ENCODE measurements around the gene AFF2. TPM values are rescaled to one million over a fixed set of nuclear protein-coding genes. Genes with fewer than 3 reads are reported as not detected.

AFF2 gene
- total RNA-seq, 1 donor from 2014 or later, result 0.27 TPM

GRCh38 chrX:149010853-149011224, 510.4 kb downstream of the AFF2 start:
- H3K4me1 ChIP-seq, result no peaks in the 10 kb centered on the region
- H3K4me3 ChIP-seq, result no peak overlapping the region
- TF ChIP-seq CTCF (IDR thresholded peaks at IDR 0.05; ENCODE audit: borderline replicate concordance), result no peak
- H3K36me3 ChIP-seq, result no peaks in the 10 kb centered on the region
- intact Hi-C loops (cut with micrococcal nuclease), result no loop called here
- DNase-seq, result no peak
- H3K27me3 ChIP-seq (ENCODE audit: low read depth), result no peaks in the 10 kb centered on the region
- H3K27ac ChIP-seq (replicated peaks), result no peak overlapping the region
- H3K9me3 ChIP-seq (replicated peaks), result no peaks in the 10 kb centered on the region

GRCh38 chrX:149013081-149013480, 512.7 kb downstream of the AFF2 start:
- H3K4me1 ChIP-seq, result no peaks in the 10 kb centered on the region
- H3K9me3 ChIP-seq (replicated peaks), result no peaks in the 10 kb centered on the region
- no peak overlapping the region for H3K4me3 ChIP-seq
- no peak overlapping the region for H3K27ac ChIP-seq (replicated peaks)
- intact Hi-C loops (cut with micrococcal nuclease), result no loop called here
- no peak for TF ChIP-seq CTCF (IDR thresholded peaks at IDR 0.05; ENCODE audit: borderline replicate concordance)
- no peak for DNase-seq
- H3K27me3 ChIP-seq (ENCODE audit: low read depth), result no peaks in the 10 kb centered on the region
- H3K36me3 ChIP-seq, result no peaks in the 10 kb centered on the region

- intact Hi-C loops (cut with micrococcal nuclease), result no loop called here
- H3K9me3 ChIP-seq (replicated peaks), result peaks cover 31% of the 10 kb centered on the region
- no peaks in the 10 kb centered on the region for H3K4me1 ChIP-seq
- no peak overlapping the region for H3K4me3 ChIP-seq
- no peaks in the 10 kb centered on the region for H3K36me3 ChIP-seq
- no peak overlapping the region for H3K27ac ChIP-seq (replicated peaks)
- TF ChIP-seq CTCF (IDR thresholded peaks at IDR 0.05; ENCODE audit: borderline replicate concordance), result no peak
- H3K27me3 ChIP-seq (ENCODE audit: low read depth), result no peaks in the 10 kb centered on the region
- DNase-seq, result no peak
Observed at GRCh38 chrX:149021159-149021558, 520.7 kb downstream of the AFF2 start.

GRCh38 chrX:149022485-149022884, 522.1 kb downstream of the AFF2 start:
- H3K36me3 ChIP-seq, result no peaks in the 10 kb centered on the region
- H3K27me3 ChIP-seq (ENCODE audit: low read depth), result no peaks in the 10 kb centered on the region
- intact Hi-C loops (cut with micrococcal nuclease), result no loop called here
- no peak for TF ChIP-seq CTCF (IDR thresholded peaks at IDR 0.05; ENCODE audit: borderline replicate concordance)
- H3K4me3 ChIP-seq, result no peak overlapping the region
- DNase-seq, result no peak
- no peak overlapping the region for H3K27ac ChIP-seq (replicated peaks)
- peaks cover 31% of the 10 kb centered on the region for H3K9me3 ChIP-seq (replicated peaks)
- no peaks in the 10 kb centered on the region for H3K4me1 ChIP-seq

GRCh38 chrX:149032449-149032848, 532.0 kb downstream of the AFF2 start:
- Histone ChIP-seq H3K9me3 (replicated peaks) (no peaks in the 10 kb centered on the region), H3K27me3 (ENCODE audit: low read depth) (no peaks in the 10 kb centered on the region), H3K36me3 (no peaks in the 10 kb centered on the region), H3K4me3 (no peak overlapping the region), H3K27ac (replicated peaks) (no peak overlapping the region), H3K4me1 (no peaks in the 10 kb centered on the region)
- intact Hi-C loops (cut with micrococcal nuclease), result no loop called here
- no peak for TF ChIP-seq CTCF (IDR thresholded peaks at IDR 0.05; ENCODE audit: borderline replicate concordance)
- DNase-seq, result no peak

- Histone ChIP-seq H3K27me3 (ENCODE audit: low read depth) (no peaks in the 10 kb centered on the region), H3K36me3 (no peaks in the 10 kb centered on the region), H3K4me3 (no peak overlapping the region), H3K27ac (replicated peaks) (no peak overlapping the region), H3K9me3 (replicated peaks) (no peaks in the 10 kb centered on the region), H3K4me1 (no peaks in the 10 kb centered on the region)
- TF ChIP-seq CTCF (IDR thresholded peaks at IDR 0.05; ENCODE audit: borderline replicate concordance), result no peak
- no peak for DNase-seq
- intact Hi-C loops (cut with micrococcal nuclease), result no loop called here
Observed at GRCh38 chrX:149036086-149036485, 535.7 kb downstream of the AFF2 start.

Data from left ventricle myocardium inferior (tissue), 1 donor.